Measurements from ENCODE around the gene VAMP7.
"Not testable (repeated sequence)": the region's sequence is repeated elsewhere in the genome, so short reads cannot be mapped to it uniquely, and the experiment has no call there.

The VAMP7 gene

DNA sequence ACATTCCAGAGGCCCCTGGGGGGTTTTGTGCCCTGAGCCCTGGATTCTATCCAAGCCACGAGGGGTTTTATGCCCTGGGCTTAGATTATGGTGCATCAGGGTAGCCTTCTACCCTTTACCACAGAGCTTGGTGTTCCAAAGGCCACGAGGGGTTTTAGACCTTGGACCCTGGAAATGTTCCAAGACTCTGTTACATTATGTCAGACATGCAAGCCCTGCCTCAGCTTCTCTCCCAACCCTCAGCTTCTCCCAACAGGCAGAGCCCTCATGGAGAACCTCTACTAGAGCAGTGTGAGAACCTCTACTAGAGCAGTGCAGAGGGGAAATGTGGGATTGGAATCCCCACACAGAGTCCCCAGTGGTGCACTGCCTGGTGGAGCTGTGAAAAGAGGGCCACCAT is 105.8 kb downstream of the VAMP7 start:
- H3K4me1 Mint-ChIP-seq; H3K27me3 Mint-ChIP-seq; H3K4me3 Mint-ChIP-seq; H3K36me3 Mint-ChIP-seq; H3K9me3 Mint-ChIP-seq; DNase-seq (ENCODE audit: low spot score in 2 of 2); H3K27ac Mint-ChIP-seq; ATAC-seq (ENCODE audit: low read depth): not testable (repeated sequence)

DNA sequence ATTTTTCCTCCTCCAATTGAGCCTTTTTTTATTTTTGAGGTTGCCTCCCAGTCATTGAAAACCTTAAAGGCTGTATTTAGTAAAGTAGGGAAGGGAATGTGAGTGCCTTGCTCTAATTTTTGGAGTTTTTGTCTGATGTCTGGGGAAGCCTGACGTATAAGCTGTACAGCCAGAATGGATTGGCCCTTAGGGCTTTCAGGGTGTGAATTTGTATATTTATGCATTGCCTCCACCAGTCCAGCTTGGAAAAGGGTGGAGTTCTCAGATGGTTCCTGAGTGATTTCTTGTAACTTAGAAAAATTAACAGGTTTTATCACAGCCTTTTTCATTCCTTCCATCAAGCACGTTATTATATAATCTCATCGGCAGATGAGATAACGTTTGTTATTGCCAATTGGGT is 107.7 kb downstream of the VAMP7 start:
- ATAC-seq (ENCODE audit: low read depth), result no peak
- H3K27me3 Mint-ChIP-seq, result peaks cover 5% of the 10 kb centered on the region

More for the DNA sequence above, 107.7 kb downstream of the VAMP7 start:
- no peaks in the 10 kb centered on the region for H3K4me1 Mint-ChIP-seq
- no peaks in the 10 kb centered on the region for H3K36me3 Mint-ChIP-seq
- no peak overlapping the region for H3K27ac Mint-ChIP-seq
- no peak for DNase-seq (ENCODE audit: low spot score in 2 of 2)
- peaks cover 2% of the 10 kb centered on the region for H3K9me3 Mint-ChIP-seq
- H3K4me3 Mint-ChIP-seq, result no peak overlapping the region

Data from memory B cell (primary cell).